ENCODE data around the gene ASPSCR1.

The ASPSCR1 gene

DNA sequence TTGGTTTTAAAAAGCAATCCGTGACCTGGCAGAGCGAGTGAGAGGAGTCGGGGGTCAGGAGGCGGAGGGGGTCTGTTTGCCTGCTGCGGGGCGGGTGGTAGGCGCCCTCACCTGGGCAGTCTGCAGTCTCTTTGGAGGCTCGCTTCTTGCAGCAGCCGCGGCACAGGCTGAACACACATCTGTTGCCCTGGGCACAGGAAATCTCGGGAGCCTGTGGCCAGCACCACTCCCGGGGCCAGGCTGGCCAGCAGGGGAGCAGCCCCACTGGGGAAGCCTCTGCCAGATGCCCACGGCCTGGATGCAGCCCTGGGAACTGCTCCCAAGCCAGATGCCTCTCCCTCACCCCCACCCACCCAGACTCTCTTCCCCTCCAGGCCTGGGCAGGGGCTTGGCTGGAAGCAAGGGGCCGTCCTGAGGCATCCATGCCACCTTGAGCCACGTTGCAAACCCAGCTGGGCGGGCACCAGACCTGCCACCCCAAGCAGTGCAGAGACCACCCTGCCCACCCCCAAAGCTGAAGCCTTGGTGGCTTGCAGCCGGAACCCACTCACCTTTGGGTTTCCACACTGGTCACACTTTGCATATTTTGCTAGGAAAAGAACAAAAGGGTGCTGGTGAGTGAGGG lies 80.9 kb downstream of the ASPSCR1 start:
- DNase-seq = no peak

DNA sequence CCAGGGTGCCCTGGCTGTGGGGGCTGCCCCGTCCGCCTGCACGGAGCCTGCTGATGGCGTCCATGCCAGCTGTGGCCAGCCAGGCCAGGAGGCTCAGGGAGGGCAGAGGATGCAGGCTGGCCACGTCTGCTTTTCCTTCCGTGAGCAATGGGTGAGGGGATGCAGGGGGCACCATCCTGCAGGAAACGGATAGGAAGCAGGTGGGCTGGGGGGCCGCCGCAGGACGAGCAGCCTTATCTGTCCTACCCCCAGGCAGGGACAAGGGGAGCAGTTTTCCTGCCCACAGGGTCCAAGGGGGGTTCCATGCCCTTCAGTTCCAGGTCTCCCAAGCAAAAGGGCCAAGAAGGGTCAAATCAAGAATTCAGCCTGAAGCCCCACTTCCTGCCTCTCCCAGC lies 81.4 kb downstream of the ASPSCR1 start:
- no peak for DNase-seq

DNA sequence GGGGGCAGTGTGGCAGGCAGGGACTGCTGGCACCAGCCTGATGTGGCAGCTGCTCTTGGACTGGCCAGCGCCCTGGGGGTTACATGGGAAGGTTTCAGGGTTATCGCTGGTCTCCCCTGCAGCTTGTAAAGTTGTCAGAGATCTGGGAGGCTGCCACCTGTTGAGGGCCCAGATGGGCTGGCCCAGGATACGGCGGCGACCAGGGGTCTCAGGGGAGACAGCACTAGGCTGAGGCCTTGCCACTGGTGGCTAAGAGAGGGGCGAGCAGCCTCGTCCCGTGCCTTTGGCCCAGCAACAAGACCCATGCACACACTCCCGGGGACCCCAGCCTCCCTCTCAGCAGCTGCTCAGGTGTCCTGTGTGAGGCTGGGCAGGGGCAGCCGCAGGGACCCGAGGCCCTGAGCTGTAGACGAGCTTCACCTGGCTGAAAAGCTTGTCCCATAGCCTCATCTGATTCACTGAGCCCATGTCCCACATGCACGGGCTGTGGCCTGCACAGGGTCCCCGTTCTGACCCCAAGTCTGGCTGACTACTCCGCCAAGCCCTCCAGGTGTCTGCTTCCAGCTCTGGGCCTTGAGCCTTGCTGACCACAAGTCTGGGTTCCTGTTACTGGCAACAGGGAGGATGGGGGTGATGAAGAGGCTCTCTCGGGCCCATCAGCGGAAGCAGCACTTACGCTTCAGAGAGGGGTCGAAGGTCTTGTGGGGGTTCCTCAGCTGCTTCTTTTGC lies 82.0 kb downstream of the ASPSCR1 start:
- no peak for DNase-seq

DNA sequence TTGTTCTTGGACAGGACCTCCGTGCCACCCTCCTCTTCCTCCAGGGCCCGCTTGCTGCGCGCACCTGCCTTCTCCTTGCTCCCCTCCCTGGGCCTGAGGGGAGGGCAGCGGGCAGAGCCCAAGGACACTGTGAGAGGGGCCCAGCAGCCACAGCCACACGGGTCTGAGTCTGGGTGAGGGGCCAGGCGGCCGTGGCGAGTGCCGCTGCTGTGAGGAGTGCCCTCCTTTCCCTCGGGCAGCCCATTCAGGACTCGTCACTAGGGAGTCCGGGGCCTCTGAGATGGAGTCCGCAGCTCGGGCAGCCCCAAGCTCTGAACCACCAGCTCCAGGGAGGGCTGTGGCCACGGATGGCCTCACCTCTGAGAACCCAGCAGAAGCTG lies 82.6 kb downstream of the ASPSCR1 start:
- no peak for DNase-seq

DNA sequence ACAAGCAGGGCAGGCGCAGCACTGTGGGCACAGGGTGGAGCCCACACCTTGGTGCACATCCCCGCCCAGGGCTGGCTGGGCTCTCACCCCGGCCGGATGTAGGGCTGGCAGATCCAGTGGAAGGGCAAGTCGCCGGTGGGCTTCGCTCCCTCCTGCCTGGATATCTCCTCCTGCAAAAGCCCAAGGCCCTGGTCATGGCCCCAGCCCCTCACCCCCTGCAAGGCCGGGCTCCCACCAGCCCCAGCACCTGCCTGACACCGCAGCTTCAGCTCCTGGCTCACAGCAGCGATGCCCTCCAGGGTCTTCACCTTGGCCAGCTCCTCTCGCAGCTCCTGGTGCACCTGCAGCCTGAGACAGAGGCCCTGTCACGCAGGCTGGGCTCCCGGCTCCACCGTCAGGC lies 83.2 kb downstream of the ASPSCR1 start:
- DNase-seq = no peak

DNA sequence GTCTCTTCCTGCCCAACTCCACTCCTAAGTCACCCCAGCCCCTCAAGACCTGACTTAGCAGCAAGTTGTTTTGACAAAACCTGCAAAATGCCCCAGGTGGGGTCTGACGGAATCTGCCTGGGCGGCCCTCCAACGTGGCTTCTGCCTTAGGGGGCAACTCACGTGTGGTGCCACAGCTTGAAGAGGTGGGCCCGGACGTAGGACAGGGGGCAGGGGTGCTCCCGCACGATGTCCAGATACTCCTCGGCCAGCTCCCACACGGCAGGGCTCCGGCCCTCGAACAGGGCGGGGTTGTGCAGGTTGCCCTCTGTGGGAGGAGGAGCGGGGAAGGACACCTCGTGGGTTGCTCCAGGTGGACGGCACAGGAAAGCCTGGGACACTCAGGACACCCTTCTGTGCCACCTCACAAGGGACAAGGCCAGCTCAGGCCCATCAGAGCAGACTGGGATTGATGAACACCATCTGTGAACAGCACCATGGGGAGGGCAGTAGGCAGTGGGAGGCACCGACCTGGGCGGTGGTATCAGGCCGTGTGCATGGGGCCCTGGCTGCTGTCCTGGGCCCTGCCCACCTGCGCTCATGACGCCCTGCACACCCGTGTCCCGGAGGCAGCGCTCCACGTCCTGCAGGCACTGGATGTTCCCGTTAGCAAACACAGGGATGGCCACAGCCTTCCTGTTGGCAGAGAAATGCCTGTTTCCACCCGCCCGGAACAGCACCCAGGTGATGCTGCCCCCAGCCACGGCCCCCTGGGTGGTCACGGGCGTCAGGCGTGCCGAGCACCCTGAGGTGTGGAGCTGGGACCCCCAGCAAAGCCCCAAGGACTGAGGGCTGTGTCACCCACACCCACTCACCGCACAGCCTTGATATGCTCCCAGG lies 83.9 kb downstream of the ASPSCR1 start:
- no peak for DNase-seq

DNA sequence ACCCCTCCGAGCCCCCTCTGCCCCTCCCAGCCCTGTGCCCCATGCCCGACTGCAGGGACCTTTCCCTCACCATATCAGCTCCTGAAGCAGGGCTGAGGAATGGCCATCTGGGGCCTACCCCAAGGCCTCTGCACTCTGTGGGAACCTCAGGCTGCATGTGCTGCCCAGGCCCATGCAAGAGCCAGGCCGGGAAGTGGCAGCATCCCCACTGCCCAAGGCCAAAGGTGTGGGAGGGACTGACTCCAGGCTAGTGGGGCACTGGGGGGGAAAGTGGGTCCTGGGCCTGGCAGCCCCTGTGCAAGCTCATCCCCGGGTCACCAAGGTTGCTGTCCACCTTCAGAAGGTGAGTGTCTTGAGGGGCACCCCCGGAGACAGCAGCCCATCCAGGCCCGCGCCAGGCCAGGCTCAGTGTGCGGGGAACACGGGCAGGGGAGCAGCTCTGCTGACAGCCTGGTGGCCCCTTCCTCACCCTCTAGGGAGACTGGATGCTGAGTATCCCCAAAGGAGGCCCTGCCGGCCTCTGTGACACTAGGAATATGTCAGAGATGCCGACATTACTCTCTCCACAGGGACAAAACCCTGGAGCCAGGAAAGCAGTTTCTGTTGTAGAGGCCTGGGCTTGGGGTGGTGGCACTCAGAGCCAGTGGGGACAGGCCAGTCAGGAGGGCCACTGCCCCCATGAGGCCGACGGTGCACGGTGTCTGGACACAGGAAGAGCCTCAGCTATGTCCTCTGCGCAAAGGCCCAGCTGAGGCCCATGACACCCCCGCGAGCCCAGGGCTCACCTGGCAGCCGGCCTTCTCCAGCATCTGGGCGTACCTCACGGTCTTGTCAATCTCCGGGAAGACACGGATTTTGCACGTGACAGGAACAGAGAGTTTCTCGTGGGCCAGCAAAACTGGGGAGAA lies 84.9 kb downstream of the ASPSCR1 start:
- DNase-seq = no peak

DNA sequence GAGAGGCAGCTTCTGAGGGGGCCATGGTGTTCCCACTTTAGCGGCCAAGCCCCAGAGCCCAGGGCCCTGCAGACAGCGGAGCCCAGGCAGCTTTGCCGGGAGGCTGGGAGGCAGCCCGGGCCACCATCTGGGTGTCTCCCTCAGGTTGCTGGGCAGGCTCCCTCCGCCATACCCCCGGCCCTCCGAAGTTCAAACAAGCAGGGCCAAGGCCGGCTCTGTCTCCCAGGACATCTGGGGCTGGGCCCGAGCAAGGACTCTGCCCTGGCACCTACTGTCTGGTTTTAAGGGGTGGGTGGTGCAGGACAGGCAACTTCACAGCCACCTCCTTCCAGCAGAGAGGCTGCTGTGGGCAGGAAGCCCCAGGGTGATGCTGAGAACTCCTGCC lies 85.5 kb downstream of the ASPSCR1 start:
- no peak for DNase-seq

DNA sequence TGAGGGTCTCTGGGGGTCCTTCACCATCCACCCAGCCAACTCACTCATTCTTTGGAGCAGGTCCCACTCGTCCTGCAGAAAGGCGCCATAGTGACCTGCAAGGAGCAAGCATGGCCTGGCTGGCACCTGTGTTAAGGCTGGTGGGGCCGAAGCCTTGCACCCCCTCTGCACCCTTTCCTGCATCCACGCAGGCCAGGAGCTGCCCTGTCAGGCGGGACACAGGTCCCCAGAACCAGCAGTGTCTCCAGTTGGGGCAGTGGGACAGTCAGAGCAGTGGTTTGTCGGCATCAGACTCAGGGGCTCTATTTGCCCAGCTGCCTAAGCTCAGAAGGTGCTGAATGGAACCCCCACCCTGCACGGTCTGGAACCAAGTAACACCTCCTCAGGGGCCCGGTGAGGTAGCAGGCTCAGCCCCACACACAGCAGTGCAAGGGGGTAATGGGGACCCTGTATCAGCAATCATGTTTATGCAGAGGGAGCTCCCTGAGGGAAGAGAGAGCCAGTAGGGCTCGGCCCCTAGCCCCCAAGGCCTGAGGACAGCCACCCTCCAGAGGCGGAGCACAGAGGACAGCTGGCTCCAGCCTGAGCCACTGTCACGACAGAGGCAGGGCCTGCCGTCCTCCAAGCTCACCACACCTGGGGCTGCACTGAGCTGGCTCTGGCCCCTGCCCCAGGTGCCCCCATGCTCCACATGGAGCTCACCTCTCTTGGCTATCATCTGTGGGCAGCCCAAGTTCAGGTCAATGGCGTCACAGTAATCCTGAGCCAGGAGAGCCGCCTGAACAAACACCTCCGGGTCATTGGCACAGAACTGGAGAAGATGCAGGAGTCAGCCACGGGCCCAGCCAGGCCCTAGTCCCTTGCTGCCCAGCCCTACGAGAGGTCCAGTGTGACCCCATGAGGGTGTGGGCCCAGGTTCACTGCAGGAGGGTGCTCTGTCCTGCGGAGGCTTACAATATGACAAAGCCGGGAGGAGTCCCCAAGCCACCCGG lies 86.3 kb downstream of the ASPSCR1 start:
- DNase-seq = no peak

DNA sequence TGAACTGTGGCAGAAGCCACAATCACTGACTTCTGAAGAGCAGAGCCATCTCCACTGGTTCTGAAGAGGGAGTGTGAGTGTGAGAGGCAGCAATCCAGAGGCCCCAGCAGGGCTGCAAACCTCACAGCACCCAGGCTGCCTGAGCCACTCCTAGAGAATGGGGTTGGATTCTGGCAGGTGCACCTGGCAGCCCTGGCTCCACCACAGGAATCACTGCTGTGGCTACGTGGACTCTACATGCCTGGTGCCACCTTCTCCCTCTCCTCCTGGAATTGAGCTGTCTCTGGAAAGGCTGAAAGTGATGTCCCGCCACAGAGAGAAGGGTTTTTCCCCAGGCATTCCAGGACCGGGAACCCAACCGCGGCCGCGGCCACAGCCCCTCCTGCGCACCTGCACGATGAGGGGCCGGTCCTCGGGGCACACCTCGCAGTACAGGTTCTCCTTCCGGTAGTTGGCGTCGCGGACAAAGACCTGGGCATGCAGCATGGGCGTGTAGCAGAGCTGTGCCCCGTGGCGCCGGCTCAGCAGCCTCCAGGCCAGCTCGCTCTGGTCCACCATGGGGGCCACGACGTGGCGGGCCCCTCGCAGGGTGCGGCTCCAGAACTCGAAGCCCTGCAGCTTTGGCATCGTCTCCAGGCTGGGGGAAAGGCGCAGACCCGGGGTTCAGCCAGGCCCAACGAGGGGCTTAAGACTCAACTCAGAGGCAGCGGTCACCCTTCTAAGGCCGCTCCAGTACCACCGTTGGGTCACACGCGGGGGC lies 87.2 kb downstream of the ASPSCR1 start:
- DNase-seq = no peak

DNA sequence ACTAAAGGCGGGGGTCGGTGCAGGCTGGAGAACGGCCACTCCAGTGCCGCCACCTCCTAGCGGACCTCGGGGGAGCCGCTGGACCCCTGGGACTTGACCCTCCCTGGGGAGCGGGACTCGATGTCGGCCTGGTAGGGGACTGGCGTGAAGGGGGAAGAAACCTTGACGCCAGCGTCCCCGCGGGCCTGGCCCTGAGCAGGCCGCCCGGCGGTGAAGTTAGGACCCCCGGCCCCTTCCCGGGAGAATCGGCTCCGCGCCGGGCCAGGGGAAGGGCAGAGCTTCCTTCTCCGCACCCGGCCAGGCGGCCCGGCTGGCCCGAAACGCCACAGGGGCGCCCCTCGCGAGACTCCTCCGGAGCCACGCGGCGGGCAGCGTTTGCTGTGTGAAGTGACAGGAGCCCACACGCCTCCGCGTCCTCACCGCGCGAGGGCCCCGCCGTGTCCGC lies 87.8 kb downstream of the ASPSCR1 start:
- no peak for DNase-seq

DNA sequence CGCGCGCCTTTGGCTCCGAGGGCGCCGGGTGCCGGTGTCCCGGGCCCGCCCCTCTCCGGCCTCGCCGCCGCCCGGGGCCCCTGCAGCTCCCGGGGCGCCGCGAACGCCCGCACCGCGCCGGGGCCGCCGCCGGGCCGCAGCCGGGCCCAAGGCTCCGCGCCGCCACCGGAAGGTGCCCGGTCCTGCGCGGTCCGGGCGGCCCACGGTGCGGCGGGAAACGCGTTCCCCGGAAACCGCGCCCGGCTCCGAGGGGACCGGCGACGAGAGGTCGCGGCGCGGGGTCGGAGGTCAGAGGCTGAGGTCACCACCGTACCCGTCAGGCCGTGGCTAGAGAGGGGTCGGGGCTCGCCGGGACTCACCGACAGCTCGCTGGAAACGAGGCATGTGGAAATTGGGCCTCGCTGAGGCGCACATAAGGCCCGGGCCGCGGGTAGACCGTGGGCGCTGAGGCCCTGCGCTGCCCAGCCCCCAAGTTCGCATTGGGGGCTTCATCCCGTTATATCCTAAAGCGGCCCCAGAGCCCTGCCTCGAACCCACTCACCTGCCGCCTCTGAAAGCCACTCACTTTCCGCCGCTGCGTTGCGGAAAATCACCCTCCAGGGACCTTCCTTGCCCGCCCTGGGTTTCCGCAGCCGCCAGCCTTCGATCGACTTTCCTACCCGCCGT lies 88.3 kb downstream of the ASPSCR1 start, which contains the start of gene DUS1L:
Gene DUS1L, minus strand, starts transcription at position 167 of the 666 bp plus-strand sequence. CDS start 745 bp downstream, outside the sequence.
- no peak for DNase-seq
